SK-N-MC (cell line): ENCODE data around the gene OR6V1.

Experiments used
- EZH2 ChIP-seq: fragments of 200-600 bp; sonication (generic); IDR thresholded peaks from one replicate; pipeline ENCODE4 v1.6.1; 2017; ENCODE audit warnings: antibody characterized with exemption
- POLR2AphosphoS5 ChIP-seq: IDR thresholded peaks from 2 replicates; pipeline ENCODE4 v1.6.1; 2012; ENCODE audit warnings: mild to moderate bottlenecking, low read depth, low read length, borderline replicate concordance

GRCh38 chr7:143073556-143073955 is 21.4 kb downstream of the OR6V1 start:
- TF ChIP-seq EZH2 = no peak
- TF ChIP-seq POLR2AphosphoS5 = no peak
